ENCODE data around the gene TCP11L2.

TCP11L2 gene

GRCh38 chr12:106315523-106315922, 13.0 kb downstream of the TCP11L2 start:
- Histone ChIP-seq H3K4me3 (ENCODE audit: insufficient read depth, low read depth, low read length, poor library complexity, severe bottlenecking) (no peak overlapping the region), H3K27me3 (replicated peaks; ENCODE audit: control insufficient read depth, insufficient read depth, low read length, poor library complexity, severe bottlenecking) (no peaks in the 10 kb centered on the region), H3K27ac (ENCODE audit: insufficient read depth, low read length, poor library complexity, severe bottlenecking) (no peak overlapping the region), H3K4me1 (ENCODE audit: control insufficient read depth, insufficient read depth, low read length, poor library complexity, severe bottlenecking) (no peaks in the 10 kb centered on the region), H3K36me3 (ENCODE audit: control insufficient read depth, insufficient read depth, low read length) (peaks cover 60% of the 10 kb centered on the region), H3K9me3 (ENCODE audit: control insufficient read depth, low read length) (no peaks in the 10 kb centered on the region)
- DNase-seq: no peak

DNA sequence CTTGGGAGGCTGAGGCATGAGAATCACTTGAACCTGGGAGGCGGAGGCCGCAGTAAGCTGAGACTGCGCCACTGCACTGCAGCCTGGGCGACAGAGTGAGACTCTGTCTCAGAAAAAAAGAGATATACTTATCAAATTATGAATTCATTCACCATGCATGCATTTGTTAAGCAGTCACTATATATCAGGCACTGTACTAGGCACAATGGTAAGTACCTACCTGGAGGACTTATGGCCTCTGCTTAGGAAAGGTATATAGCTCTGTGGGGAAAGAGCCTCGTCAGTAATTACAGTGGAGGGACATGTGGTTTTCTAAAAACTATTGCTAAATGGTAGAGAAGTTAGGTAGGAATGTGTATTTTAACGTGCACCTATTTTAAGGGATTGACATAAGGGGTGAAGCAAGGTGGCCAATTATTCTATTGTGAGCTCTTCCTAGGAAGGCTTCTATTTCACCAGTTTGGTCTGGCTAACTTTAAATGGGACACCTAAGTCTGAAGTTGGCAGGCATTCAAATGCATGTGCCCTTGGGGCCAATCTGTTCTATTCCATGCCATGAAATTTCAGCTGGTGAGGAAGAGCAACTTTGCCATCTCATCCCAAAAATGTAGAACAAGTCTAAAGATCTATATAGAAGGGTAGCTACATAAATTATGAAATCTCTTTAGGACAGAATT, 15.0 kb downstream of the TCP11L2 start:
- no peaks in the 10 kb centered on the region for H3K4me1 ChIP-seq (ENCODE audit: control insufficient read depth, insufficient read depth, low read length, poor library complexity, severe bottlenecking)
- no peaks in the 10 kb centered on the region for H3K9me3 ChIP-seq (ENCODE audit: control insufficient read depth, low read length)
- no peaks in the 10 kb centered on the region for H3K27me3 ChIP-seq (replicated peaks; ENCODE audit: control insufficient read depth, insufficient read depth, low read length, poor library complexity, severe bottlenecking)
- H3K4me3 ChIP-seq (ENCODE audit: insufficient read depth, low read depth, low read length, poor library complexity, severe bottlenecking): no peak overlapping the region
- H3K27ac ChIP-seq (ENCODE audit: insufficient read depth, low read length, poor library complexity, severe bottlenecking): no peak overlapping the region
- H3K36me3 ChIP-seq (ENCODE audit: control insufficient read depth, insufficient read depth, low read length): peaks cover 80% of the 10 kb centered on the region
- no peak for DNase-seq

DNA sequence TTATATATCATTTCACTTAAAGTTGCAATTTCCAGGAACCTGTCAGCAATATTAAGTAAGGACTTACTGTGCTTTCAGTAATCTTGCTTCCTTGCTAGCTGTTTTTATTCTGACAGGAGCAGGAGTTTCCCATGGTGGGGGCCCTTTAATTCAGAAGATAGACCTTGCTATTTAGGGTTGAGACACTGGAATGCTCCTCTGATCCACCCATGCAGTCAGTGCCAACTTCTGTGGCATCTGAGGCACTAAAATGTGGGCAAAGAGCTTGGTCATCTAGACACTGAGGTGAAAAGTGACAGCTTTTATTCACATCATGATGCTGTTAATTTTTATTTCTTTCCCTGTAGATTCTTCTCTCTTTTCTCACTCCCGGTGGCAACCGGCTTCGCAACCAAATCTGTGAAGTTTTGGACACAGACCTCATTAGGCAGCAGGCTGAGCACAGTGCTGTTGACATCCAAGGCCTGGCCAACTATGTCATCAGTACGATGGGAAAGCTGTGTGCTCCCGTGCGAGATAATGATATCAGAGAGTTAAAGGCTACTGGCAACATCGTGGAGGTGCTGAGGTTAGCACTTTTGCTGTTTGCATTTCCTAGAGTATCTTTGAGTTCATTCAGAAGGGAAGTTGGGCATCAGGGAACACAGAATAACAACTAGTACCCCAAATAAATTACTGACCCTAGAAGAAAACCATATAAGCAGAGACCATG, 18.8 kb downstream of the TCP11L2 start:
- H3K36me3 ChIP-seq (ENCODE audit: control insufficient read depth, insufficient read depth, low read length): peaks cover 90% of the 10 kb centered on the region
- no peaks in the 10 kb centered on the region for H3K4me1 ChIP-seq (ENCODE audit: control insufficient read depth, insufficient read depth, low read length, poor library complexity, severe bottlenecking)
- H3K27me3 ChIP-seq (replicated peaks; ENCODE audit: control insufficient read depth, insufficient read depth, low read length, poor library complexity, severe bottlenecking): no peaks in the 10 kb centered on the region
- no peaks in the 10 kb centered on the region for H3K9me3 ChIP-seq (ENCODE audit: control insufficient read depth, low read length)
- no peak for DNase-seq
- no peak overlapping the region for H3K27ac ChIP-seq (ENCODE audit: insufficient read depth, low read length, poor library complexity, severe bottlenecking)
- H3K4me3 ChIP-seq (ENCODE audit: insufficient read depth, low read depth, low read length, poor library complexity, severe bottlenecking): no peak overlapping the region

- DNase-seq: no peak
- no peak overlapping the region for H3K4me3 ChIP-seq (ENCODE audit: insufficient read depth, low read depth, low read length, poor library complexity, severe bottlenecking)
- H3K27ac ChIP-seq (ENCODE audit: insufficient read depth, low read length, poor library complexity, severe bottlenecking): no peak overlapping the region
- H3K36me3 ChIP-seq (ENCODE audit: control insufficient read depth, insufficient read depth, low read length): peaks cover 80% of the 10 kb centered on the region
- H3K9me3 ChIP-seq (ENCODE audit: control insufficient read depth, low read length): no peaks in the 10 kb centered on the region
- H3K4me1 ChIP-seq (ENCODE audit: control insufficient read depth, insufficient read depth, low read length, poor library complexity, severe bottlenecking): no peaks in the 10 kb centered on the region
- H3K27me3 ChIP-seq (replicated peaks; ENCODE audit: control insufficient read depth, insufficient read depth, low read length, poor library complexity, severe bottlenecking): no peaks in the 10 kb centered on the region
Measured at GRCh38 chr12:106323537-106323936, 21.0 kb downstream of the TCP11L2 start.

DNA sequence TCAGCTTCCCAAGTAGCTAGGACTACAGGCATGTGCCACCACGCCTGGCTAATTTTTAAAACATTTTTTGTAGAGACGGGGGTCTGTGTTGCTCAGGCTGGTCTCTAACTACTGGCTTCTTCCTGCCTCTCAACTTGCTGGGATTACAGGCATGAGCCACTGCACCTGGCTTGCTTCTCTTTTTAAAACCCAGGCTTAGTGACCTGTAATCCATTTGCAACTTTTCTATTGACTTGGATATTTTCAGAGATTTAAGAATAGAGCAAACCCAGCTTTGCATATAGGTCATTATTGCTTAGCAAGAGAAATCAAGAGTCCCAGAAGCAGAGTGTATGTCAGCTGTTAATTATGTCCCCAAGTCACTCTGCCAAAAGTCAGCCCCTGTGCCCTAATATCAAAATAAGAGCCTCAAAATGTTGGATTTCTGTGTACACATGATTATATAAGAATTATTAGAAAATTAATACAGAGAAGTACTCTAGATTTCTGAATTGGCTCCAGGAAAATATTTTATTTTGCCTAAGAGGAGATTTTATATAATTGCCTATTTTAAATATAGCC, 24.9 kb downstream of the TCP11L2 start:
- Histone ChIP-seq H3K27me3 (replicated peaks; ENCODE audit: control insufficient read depth, insufficient read depth, low read length, poor library complexity, severe bottlenecking) (no peaks in the 10 kb centered on the region), H3K4me1 (ENCODE audit: control insufficient read depth, insufficient read depth, low read length, poor library complexity, severe bottlenecking) (no peaks in the 10 kb centered on the region), H3K36me3 (ENCODE audit: control insufficient read depth, insufficient read depth, low read length) (peaks cover 83% of the 10 kb centered on the region), H3K9me3 (ENCODE audit: control insufficient read depth, low read length) (no peaks in the 10 kb centered on the region), H3K4me3 (ENCODE audit: insufficient read depth, low read depth, low read length, poor library complexity, severe bottlenecking) (no peak overlapping the region), H3K27ac (ENCODE audit: insufficient read depth, low read length, poor library complexity, severe bottlenecking) (no peak overlapping the region)
- no peak for DNase-seq

DNA sequence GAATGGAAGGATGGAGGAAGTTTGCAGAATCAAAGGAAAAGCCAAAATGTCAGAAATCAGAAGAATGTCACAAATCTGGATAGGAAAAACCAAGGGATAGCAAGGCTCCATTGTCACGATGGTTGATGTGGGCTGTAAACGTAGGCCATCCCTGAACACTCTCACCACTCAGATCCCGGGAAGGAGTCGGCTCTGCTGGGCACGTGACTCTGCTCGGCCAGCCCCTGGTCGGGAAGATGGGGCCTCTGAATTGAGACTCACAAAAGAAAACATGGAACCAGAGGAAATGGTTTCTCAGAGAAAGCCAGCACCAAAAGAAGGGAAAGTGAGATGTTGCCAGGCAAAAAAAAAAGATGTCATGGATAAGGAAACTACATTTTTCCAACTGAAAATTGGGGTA, 26.2 kb downstream of the TCP11L2 start:
- no peak overlapping the region for H3K4me3 ChIP-seq (ENCODE audit: insufficient read depth, low read depth, low read length, poor library complexity, severe bottlenecking)
- no peak for DNase-seq
- no peaks in the 10 kb centered on the region for H3K27me3 ChIP-seq (replicated peaks; ENCODE audit: control insufficient read depth, insufficient read depth, low read length, poor library complexity, severe bottlenecking)
- H3K4me1 ChIP-seq (ENCODE audit: control insufficient read depth, insufficient read depth, low read length, poor library complexity, severe bottlenecking): no peaks in the 10 kb centered on the region
- H3K9me3 ChIP-seq (ENCODE audit: control insufficient read depth, low read length): no peaks in the 10 kb centered on the region
- H3K36me3 ChIP-seq (ENCODE audit: control insufficient read depth, insufficient read depth, low read length): peaks cover 76% of the 10 kb centered on the region
- H3K27ac ChIP-seq (ENCODE audit: insufficient read depth, low read length, poor library complexity, severe bottlenecking): no peak overlapping the region

GRCh38 chr12:106329231-106329982, 26.9 kb downstream of the TCP11L2 start:
- H3K27me3 ChIP-seq (replicated peaks; ENCODE audit: control insufficient read depth, insufficient read depth, low read length, poor library complexity, severe bottlenecking): no peaks in the 10 kb centered on the region
- no peak overlapping the region for H3K4me3 ChIP-seq (ENCODE audit: insufficient read depth, low read depth, low read length, poor library complexity, severe bottlenecking)
- no peak overlapping the region for H3K27ac ChIP-seq (ENCODE audit: insufficient read depth, low read length, poor library complexity, severe bottlenecking)
- peaks cover 74% of the 10 kb centered on the region for H3K36me3 ChIP-seq (ENCODE audit: control insufficient read depth, insufficient read depth, low read length)
- no peaks in the 10 kb centered on the region for H3K9me3 ChIP-seq (ENCODE audit: control insufficient read depth, low read length)
- H3K4me1 ChIP-seq (ENCODE audit: control insufficient read depth, insufficient read depth, low read length, poor library complexity, severe bottlenecking): no peaks in the 10 kb centered on the region
- no peak for DNase-seq

DNA sequence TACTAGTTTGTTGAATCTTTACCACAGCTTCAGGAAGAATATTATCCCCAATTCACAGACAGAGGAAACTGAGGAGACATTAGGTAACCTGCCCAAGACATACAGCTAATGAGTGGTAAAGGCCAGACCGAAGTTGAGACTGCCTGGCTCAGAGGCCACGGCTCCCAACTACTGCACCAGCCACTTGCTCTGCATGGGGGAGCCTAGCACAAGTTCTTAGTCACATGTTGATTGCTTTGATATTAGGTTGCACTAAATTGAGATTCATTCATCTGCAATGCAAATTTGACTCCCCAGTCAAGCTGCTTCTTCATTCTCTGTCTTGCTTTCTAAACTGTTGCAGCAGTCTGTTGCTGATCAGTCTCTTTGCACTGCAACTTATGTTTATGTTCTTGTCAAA, 29.1 kb downstream of the TCP11L2 start:
- no peak for DNase-seq
- Histone ChIP-seq H3K27me3 (replicated peaks; ENCODE audit: control insufficient read depth, insufficient read depth, low read length, poor library complexity, severe bottlenecking) (no peaks in the 10 kb centered on the region), H3K9me3 (ENCODE audit: control insufficient read depth, low read length) (no peaks in the 10 kb centered on the region), H3K27ac (ENCODE audit: insufficient read depth, low read length, poor library complexity, severe bottlenecking) (no peak overlapping the region), H3K36me3 (ENCODE audit: control insufficient read depth, insufficient read depth, low read length) (peaks cover 63% of the 10 kb centered on the region), H3K4me1 (ENCODE audit: control insufficient read depth, insufficient read depth, low read length, poor library complexity, severe bottlenecking) (no peaks in the 10 kb centered on the region), H3K4me3 (ENCODE audit: insufficient read depth, low read depth, low read length, poor library complexity, severe bottlenecking) (no peak overlapping the region)

DNA sequence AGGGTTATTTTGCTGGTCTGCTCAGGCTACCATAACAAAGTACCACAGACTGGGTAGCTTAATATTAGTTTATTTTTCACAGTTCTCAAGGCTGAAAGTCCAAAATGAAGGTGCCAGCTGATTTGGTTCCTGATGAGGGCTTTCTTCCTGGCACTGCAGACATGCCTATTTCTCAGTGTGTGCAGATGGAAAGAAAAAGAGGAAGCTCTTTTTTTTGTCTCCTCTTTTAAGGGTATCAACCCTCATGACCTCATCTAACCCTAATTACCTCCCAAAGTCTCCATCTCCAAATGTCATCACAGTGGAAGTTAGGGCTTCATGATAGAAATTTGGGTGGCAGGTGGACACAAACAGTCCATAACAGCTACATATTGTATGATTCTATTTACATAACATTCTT, 30.0 kb downstream of the TCP11L2 start:
- peaks cover 62% of the 10 kb centered on the region for H3K36me3 ChIP-seq (ENCODE audit: control insufficient read depth, insufficient read depth, low read length)
- no peaks in the 10 kb centered on the region for H3K4me1 ChIP-seq (ENCODE audit: control insufficient read depth, insufficient read depth, low read length, poor library complexity, severe bottlenecking)
- DNase-seq: no peak
- no peak overlapping the region for H3K27ac ChIP-seq (ENCODE audit: insufficient read depth, low read length, poor library complexity, severe bottlenecking)
- H3K9me3 ChIP-seq (ENCODE audit: control insufficient read depth, low read length): no peaks in the 10 kb centered on the region
- H3K27me3 ChIP-seq (replicated peaks; ENCODE audit: control insufficient read depth, insufficient read depth, low read length, poor library complexity, severe bottlenecking): no peaks in the 10 kb centered on the region
- no peak overlapping the region for H3K4me3 ChIP-seq (ENCODE audit: insufficient read depth, low read depth, low read length, poor library complexity, severe bottlenecking)

GRCh38 chr12:106333010-106333409, 30.5 kb downstream of the TCP11L2 start:
- Histone ChIP-seq H3K36me3 (ENCODE audit: control insufficient read depth, insufficient read depth, low read length) (peaks cover 61% of the 10 kb centered on the region), H3K9me3 (ENCODE audit: control insufficient read depth, low read length) (no peaks in the 10 kb centered on the region), H3K27me3 (replicated peaks; ENCODE audit: control insufficient read depth, insufficient read depth, low read length, poor library complexity, severe bottlenecking) (no peaks in the 10 kb centered on the region), H3K27ac (ENCODE audit: insufficient read depth, low read length, poor library complexity, severe bottlenecking) (no peak overlapping the region), H3K4me1 (ENCODE audit: control insufficient read depth, insufficient read depth, low read length, poor library complexity, severe bottlenecking) (no peaks in the 10 kb centered on the region), H3K4me3 (ENCODE audit: insufficient read depth, low read depth, low read length, poor library complexity, severe bottlenecking) (no peak overlapping the region)
- DNase-seq: no peak

Data from effector memory CD4-positive, alpha-beta T cell (primary cell).